DND-41 (cell line): Measurements from ENCODE around the gene SUN2.

Experiments used
- ATAC-seq: fragments of 200-7000 bp; cut with Tn5 transposase; 3 replicates; pipeline ENCODE4 v1.9.1; 2021; ENCODE audit warnings: low read depth; ENCODE audit not compliant: insufficient read depth
- DNase-seq: peaks from one replicate; pipeline ENCODE4 v3.0.0-alpha.2; 2020
- H2AFZ ChIP-seq: 2 replicates; pipeline ENCODE4 v1.6.0; 2012; ENCODE audit warnings: low read depth, low read length
- H3K27ac ChIP-seq: 2 replicates; pipeline ENCODE4 v1.5.1; 2012; ENCODE audit warnings: low read length, inconsistent platforms
- H3K27me3 ChIP-seq: fragments of 200-600 bp; sonication (generic); 2 replicates; pipeline ENCODE4 v1.6.0; 2012; ENCODE audit warnings: low read length, mild to moderate bottlenecking, inconsistent platforms; ENCODE audit not compliant: insufficient read depth, poor library complexity
- H3K36me3 ChIP-seq: 2 replicates; pipeline ENCODE4 v1.5.1; 2012; ENCODE audit warnings: low read length, inconsistent platforms; ENCODE audit not compliant: insufficient read depth
- H3K4me1 ChIP-seq: 2 replicates; pipeline ENCODE4 v1.5.1; 2012; ENCODE audit warnings: mild to moderate bottlenecking, low read length; ENCODE audit not compliant: insufficient read depth
- H3K4me2 ChIP-seq: 2 replicates; pipeline ENCODE4 v1.6.0; 2012; ENCODE audit warnings: mild to moderate bottlenecking, moderate library complexity, low read length, inconsistent platforms; ENCODE audit not compliant: insufficient read depth
- H3K4me3 ChIP-seq, 2 experiments: fragments of 200-600 bp in 1 of 2; shearing (Covaris generic) in 1 of 2; 2 replicates each; pipeline ENCODE4 v1.5.1; 2012 to 2016; ENCODE audit warnings: inconsistent platforms in 2 of 2, low read length in 2 of 2, mild to moderate bottlenecking in 2 of 2, low read depth in 1 of 2, moderate library complexity in 1 of 2
- H3K79me2 ChIP-seq: 2 replicates; pipeline ENCODE4 v1.6.0; 2012; ENCODE audit warnings: low read length, inconsistent platforms; ENCODE audit not compliant: insufficient read depth
- H3K9ac ChIP-seq: 2 replicates; pipeline ENCODE4 v1.6.0; 2012; ENCODE audit warnings: low read depth, mild to moderate bottlenecking, inconsistent platforms, low read length, moderate library complexity
- H3K9me3 ChIP-seq: 2 replicates; pipeline ENCODE4 v1.5.1; 2012; ENCODE audit warnings: low read length, moderate library complexity, mild to moderate bottlenecking, inconsistent platforms; ENCODE audit not compliant: insufficient read depth, severe bottlenecking
- H4K20me1 ChIP-seq: 2 replicates; pipeline ENCODE4 v1.6.0; 2012; ENCODE audit warnings: low read length; ENCODE audit not compliant: insufficient read depth
- EZH2 ChIP-seq: IDR thresholded peaks from 3 replicates; pipeline ENCODE4 v1.6.1; 2012; ENCODE audit warnings: borderline replicate concordance, low read depth, mild to moderate bottlenecking, moderate library complexity, low read length, inconsistent platforms; ENCODE audit not compliant: severe bottlenecking
- TF ChIP-seq, protein P1 (sequence below): IDR thresholded peaks from 2 replicates; pipeline ENCODE4 v1.5.1; 2012; ENCODE audit warnings: borderline replicate concordance, low read length, moderate library complexity, mild to moderate bottlenecking; ENCODE audit not compliant: poor library complexity, severe bottlenecking; ENCODE audit errors: extremely low read depth

SUN2 gene

DNA sequence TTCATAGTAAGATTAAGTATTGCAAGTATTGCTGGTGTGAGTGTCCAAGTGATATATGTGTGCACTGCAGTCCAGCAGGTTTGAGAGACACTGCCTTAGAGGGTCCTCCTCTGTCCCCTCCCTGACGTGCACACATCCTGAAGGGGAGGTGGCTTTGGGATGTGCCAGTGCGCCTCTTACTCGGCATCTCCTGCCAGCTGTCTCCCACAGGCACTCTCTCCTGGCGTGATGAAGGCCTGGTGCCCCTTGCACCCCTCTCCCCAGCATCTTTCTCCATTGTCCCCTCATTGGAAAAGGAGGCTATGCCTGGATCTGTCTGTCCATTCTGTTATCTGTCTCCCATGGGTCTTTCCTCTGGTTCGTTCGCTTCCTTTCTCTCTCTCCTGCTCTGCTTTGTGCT, 25.9 kb downstream of the SUN2 start:
- H3K79me2 ChIP-seq, result no peaks in the 10 kb centered on the region
- no peaks in the 10 kb centered on the region for H3K4me1 ChIP-seq
- ATAC-seq (no peak), DNase-seq (no peak)
- H3K36me3 ChIP-seq, result peaks cover 98% of the 10 kb centered on the region
- H3K4me2 ChIP-seq, result no peak overlapping the region
- H4K20me1 ChIP-seq, result peaks cover 35% of the 10 kb centered on the region
- no peaks in the 10 kb centered on the region for H3K9me3 ChIP-seq
- no peak for TF ChIP-seq EZH2
- TF ChIP-seq, protein P1, sequence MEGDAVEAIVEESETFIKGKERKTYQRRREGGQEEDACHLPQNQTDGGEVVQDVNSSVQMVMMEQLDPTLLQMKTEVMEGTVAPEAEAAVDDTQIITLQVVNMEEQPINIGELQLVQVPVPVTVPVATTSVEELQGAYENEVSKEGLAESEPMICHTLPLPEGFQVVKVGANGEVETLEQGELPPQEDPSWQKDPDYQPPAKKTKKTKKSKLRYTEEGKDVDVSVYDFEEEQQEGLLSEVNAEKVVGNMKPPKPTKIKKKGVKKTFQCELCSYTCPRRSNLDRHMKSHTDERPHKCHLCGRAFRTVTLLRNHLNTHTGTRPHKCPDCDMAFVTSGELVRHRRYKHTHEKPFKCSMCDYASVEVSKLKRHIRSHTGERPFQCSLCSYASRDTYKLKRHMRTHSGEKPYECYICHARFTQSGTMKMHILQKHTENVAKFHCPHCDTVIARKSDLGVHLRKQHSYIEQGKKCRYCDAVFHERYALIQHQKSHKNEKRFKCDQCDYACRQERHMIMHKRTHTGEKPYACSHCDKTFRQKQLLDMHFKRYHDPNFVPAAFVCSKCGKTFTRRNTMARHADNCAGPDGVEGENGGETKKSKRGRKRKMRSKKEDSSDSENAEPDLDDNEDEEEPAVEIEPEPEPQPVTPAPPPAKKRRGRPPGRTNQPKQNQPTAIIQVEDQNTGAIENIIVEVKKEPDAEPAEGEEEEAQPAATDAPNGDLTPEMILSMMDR, result no peak
- no peak overlapping the region for H3K4me3 ChIP-seq
- no peaks in the 10 kb centered on the region for H3K27me3 ChIP-seq
- H3K27ac ChIP-seq, result no peak overlapping the region
- no peak overlapping the region for H2AFZ ChIP-seq
- no peak overlapping the region for H3K9ac ChIP-seq

DNA sequence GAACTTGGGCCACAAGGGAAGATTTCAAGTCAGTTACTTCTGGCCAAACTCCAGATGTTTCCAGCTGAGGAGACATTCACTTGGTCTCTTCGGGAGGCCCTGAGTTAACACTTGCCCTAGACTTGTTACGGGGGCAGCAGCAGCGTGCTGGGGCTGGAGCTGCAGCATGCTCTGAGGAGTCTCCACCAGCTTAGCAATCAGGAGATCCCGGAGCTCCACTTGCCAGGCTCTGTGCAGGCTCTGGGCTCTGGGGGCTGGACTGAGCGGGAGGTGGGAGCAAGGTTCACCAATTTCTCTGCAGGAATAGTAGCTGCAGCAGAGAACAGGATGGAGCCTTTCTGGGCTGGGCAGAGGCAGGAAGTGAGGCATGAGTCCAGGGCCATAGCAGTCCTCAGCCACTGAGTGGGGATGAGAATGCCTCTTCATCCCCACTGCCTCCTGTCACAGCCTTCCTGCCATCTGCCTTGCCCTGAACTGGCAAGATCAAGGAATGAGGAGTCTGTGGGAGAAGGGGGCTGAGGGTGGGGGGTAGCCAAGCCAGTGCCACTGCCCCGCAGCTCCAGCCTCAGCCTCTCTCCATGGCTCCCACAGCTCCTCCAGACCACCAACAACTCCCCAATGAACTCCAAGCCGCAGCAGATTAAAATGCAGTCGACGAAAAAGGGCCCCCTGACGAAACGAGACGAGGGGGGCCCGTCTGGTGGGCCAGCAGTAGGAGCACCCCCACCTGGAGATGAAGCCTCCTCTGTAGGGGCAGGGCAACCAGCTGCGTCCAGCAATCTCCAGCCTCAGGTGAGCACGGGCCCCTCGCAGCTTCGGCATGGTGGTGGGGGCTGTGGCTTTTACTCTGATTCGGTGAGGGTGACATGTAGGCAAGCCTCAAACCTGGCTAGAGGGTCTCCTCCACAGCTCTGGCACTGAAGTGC, 26.7 kb downstream of the SUN2 start:
- DNase-seq, result no peak
- ATAC-seq, result no peak
- Histone ChIP-seq H3K27me3 (no peaks in the 10 kb centered on the region), H3K4me1 (no peaks in the 10 kb centered on the region), H3K4me2 (no peak overlapping the region), H3K79me2 (no peaks in the 10 kb centered on the region), H3K4me3 (no peak overlapping the region), H3K36me3 (peaks cover 98% of the 10 kb centered on the region), H3K9me3 (no peaks in the 10 kb centered on the region), H3K27ac (no peak overlapping the region), H4K20me1 (peaks cover 33% of the 10 kb centered on the region), H3K9ac (no peak overlapping the region), H2AFZ (no peak overlapping the region)
- TF ChIP-seq EZH2, result no peak
- TF ChIP-seq, protein P1, result no peak

DNA sequence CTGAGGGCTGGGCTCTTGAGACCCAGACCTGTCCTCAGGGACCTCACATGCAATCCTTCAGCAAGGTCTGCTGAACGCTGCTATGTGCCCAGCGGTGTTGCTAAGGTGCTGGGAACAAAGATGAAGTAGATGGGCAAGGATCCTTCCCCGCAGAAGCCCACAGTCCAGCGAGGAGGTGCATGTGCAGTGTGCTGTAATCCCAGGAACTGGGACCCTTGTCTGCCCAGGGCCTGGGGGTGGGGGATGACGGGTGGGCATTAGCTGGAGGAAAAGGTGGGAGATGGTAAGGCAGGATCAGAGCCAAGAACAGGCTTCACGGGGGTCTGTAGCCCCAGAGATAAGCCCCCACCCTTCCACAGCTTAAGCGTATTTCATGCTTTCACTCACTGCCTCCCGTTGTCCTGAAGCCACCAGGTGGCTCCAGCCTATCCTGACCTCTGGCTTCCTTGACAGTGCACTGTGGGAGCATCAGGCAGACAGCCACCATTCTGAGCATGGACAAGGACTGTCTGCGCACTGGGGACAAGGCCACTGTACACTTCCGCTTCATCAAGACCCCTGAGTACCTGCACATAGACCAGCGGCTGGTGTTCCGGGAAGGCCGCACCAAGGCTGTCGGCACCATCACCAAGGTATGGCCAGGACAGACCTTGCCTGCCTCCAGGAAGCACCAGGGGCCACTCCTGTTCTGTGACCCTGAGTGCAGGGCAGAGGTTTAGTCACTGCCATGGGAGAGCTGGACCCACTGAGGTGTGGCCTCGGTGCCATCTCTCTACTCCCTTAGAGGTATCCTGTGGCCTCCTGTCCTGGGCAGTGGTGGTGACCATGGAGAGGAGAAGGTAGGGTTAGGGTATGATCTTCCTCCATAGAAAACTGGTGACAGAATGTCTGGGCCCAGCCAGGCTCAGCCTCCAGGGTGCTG, 28.0 kb downstream of the SUN2 start:
- Histone ChIP-seq H3K9me3 (no peaks in the 10 kb centered on the region), H3K27ac (no peak overlapping the region), H3K4me1 (no peaks in the 10 kb centered on the region), H3K9ac (no peak overlapping the region), H3K27me3 (no peaks in the 10 kb centered on the region), H3K4me3 (no peak overlapping the region), H3K79me2 (no peaks in the 10 kb centered on the region), H4K20me1 (peaks cover 28% of the 10 kb centered on the region), H3K4me2 (no peak overlapping the region), H2AFZ (no peak overlapping the region), H3K36me3 (peaks cover 98% of the 10 kb centered on the region)
- no peak for ATAC-seq
- no peak for DNase-seq
- TF ChIP-seq, protein P1, result no peak
